ENCODE data around the gene CPAMD8. TPM values are rescaled to one million over a fixed set of nuclear protein-coding genes. Genes with fewer than 3 reads are reported as not detected.

The CPAMD8 gene
- total and polyA plus RNA-seq, 2 donors (not counting 3 experiments of a cell fraction or from before 2014, with no cell fraction given), result 2.2 to 3.9 TPM

GRCh38 chr19:16946951-16947940 lies 79.4 kb downstream of the CPAMD8 start:
- no peak for FAIRE-seq
- Histone ChIP-seq H3K4me1 (ENCODE audit: control insufficient read depth, extremely low read depth, insufficient read depth, low read length) (no peaks in the 10 kb centered on the region), H3K36me3 (ENCODE audit: control insufficient read depth in 2 of 2, extremely low read depth in 1 of 2, insufficient read depth in 2 of 2, low read length in 2 of 2) (no peaks in the 10 kb centered on the region), H2AFZ (ENCODE audit: low read depth, low read length) (no peak overlapping the region), H3K27ac (ENCODE audit: insufficient read depth, low read depth, low read length) (no peak overlapping the region), H3K79me2 (ENCODE audit: control insufficient read depth, insufficient read depth, low read length) (no peaks in the 10 kb centered on the region), H3K9me3 (replicated peaks; ENCODE audit: control insufficient read depth, insufficient read depth, low read length) (no peaks in the 10 kb centered on the region), H3K27me3 (ENCODE audit: control insufficient read depth in 2 of 2, insufficient read depth in 2 of 2, low read length in 2 of 2) (no peaks in the 10 kb centered on the region), H4K20me1 (replicated peaks; ENCODE audit: control insufficient read depth, extremely low read depth, insufficient read depth, low read length) (no peaks in the 10 kb centered on the region), H3K4me2 (ENCODE audit: insufficient read depth, low read length) (no peak overlapping the region), H3K4me3 (replicated peaks in 1 of 3; ENCODE audit: insufficient read depth in 1 of 3, low read depth in 1 of 3, low read length in 3 of 3) (no peak overlapping the region), H3K9ac (replicated peaks; ENCODE audit: extremely low read depth, insufficient read depth, low read length) (no peak overlapping the region), H3K9me1 (replicated peaks; ENCODE audit: control insufficient read depth, extremely low read depth, insufficient read depth, low read length) (no peaks in the 10 kb centered on the region)
- TF ChIP-seq EZH2 (IDR thresholded peaks at IDR 0.05; ENCODE audit: borderline replicate concordance, low read depth, low read length, severe bottlenecking) (no peak), FOS (IDR thresholded peaks at IDR 0.05; ENCODE audit: borderline replicate concordance, insufficient read depth, low read length) (no peak), POLR2A (IDR thresholded peaks at IDR 0.05; ENCODE audit: low read depth, low read length) (no peak), CTCF (IDR thresholded peaks at IDR 0.05; ENCODE audit: extremely low read depth in 1 of 2, insufficient read depth in 1 of 2, low read depth in 1 of 2, low read length in 2 of 2) (no peak), POLR2AphosphoS5 (IDR thresholded peaks at IDR 0.05; ENCODE audit: insufficient read depth, low read depth, low read length) (no peak), JUN (IDR thresholded peaks at IDR 0.05; ENCODE audit: borderline replicate concordance, insufficient read depth, insufficient read length, low read depth) (no peak), GATA2 (IDR thresholded peaks at IDR 0.05; ENCODE audit: insufficient read depth, insufficient read length, low read depth, low read length) (no peak), MAX (IDR thresholded peaks at IDR 0.05; ENCODE audit: insufficient read depth, insufficient read length) (no peak)
- no peak for DNase-seq (ENCODE audit: low read depth, low spot score)
- ChIA-PET CTCF (no interaction called here), POLR2A (no interaction called here)
- dilution Hi-C loops (cut with MboI; ENCODE audit: extremely low pct_ligation_motif_present, low sequenced_read_pairs), result no loop called here
- no TSS peak for BruUV-seq (replicated peaks)
- intact Hi-C loops (cut with micrococcal nuclease), result no loop called here

Measured in endothelial cell of umbilical vein (primary cell).